GM12873 (cell line): Measurements from ENCODE around the gene USH2A.

Source experiments
- CTCF ChIP-seq: IDR thresholded peaks from 2 replicates; pipeline ENCODE4 v1.5.1; 2012; ENCODE audit warnings: low read depth, mild to moderate bottlenecking, moderate library complexity, low read length, control low read depth; ENCODE audit not compliant: insufficient read depth; ENCODE audit errors: missing control alignments

USH2A gene

GRCh38 chr1:215636258-215636965 is 786.8 kb downstream of the USH2A start:
- no peak for TF ChIP-seq CTCF

- no peak for TF ChIP-seq CTCF
Measured at GRCh38 chr1:215635827-215636226, 787.4 kb downstream of the USH2A start.

GRCh38 chr1:215631489-215631888 is 791.8 kb downstream of the USH2A start:
- TF ChIP-seq CTCF = no peak

GRCh38 chr1:215631040-215631439 is 792.2 kb downstream of the USH2A start:
- TF ChIP-seq CTCF = no peak

- TF ChIP-seq CTCF = no peak
Measured at GRCh38 chr1:215625949-215626348, 797.3 kb downstream of the USH2A start.

- no peak for TF ChIP-seq CTCF
Measured at GRCh38 chr1:215623162-215623561, 800.1 kb downstream of the USH2A start.

GRCh38 chr1:215617979-215618378 is 805.3 kb downstream of the USH2A start:
- TF ChIP-seq CTCF = no peak

- no peak for TF ChIP-seq CTCF
Measured at GRCh38 chr1:215612391-215612790, 810.9 kb downstream of the USH2A start.
